HepG2 (cell line): Measurements from ENCODE around the gene PLEKHD1.

Source experiments
- EP300 ChIP-seq, 3 experiments: sonication (generic) in 1 of 3; formaldehyde crosslinking in 1 of 3; IDR thresholded peaks; 2 replicates each; pipeline versions ENCODE4 v1.5.1 to v1.6.1; 2011 to 2020; ENCODE audit warnings: low read depth in 2 of 3, low read length in 2 of 3, borderline replicate concordance in 1 of 3, improper control_type of control experiment in 1 of 3, mild to moderate bottlenecking in 1 of 3, missing genetic modification reagents in 1 of 3, moderate library complexity in 1 of 3
- RAD21 ChIP-seq: fragments of 450-650 bp; formaldehyde crosslinking; IDR thresholded peaks from 2 replicates; pipeline ENCODE4 v1.5.0; 2020; ENCODE audit warnings: mild to moderate bottlenecking

DNA sequence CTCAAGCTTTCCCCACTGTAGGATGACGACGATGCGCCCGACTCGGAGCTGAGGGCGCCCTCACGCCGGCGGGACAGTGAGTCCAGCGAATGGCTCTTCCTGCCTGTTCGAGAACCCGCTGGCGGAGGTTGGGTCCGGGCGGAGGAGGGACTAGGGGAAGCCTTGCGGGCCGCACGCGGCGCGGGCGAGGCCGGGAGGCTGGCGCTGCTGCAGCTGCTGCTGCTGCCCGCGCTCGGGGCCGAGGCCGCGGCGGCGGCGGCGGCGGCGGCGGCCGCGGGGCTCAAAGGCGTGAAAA, 88.3 kb downstream of the PLEKHD1 start:
- TF ChIP-seq EP300 (IDR thresholded peaks at IDR 0.05; ENCODE audit: low read depth in 2 of 2, low read length in 2 of 2) (no peak), EP300 (CRISPR knock-in tag; IDR thresholded peaks at IDR 0.05; ENCODE audit: borderline replicate concordance) (no peak), RAD21 (CRISPR knock-in tag) (no peak)
